Measurements from ENCODE around the gene CDC42EP4.

DNA sequence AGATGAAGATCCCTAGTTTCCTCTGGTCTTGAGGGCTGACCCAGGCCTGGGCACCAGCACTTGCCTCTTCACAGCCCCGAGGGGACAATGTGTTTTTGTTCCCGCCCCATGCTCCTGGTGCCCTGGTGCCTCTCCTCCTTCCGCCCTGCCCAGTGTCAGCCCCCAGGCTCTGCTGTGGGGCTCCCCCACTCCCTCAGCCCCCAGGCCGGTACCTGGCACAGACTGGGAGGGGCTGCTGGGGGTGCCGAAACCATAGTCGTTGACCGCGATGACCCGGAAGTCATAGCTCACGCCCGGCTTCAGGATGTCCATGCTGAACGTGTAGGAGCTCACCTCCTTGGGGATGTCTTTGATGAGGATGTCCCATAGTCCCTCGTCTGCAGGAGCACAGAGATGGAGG, 40.5 kb upstream of the CDC42EP4 start:
- TF ChIP-seq, protein P1, sequence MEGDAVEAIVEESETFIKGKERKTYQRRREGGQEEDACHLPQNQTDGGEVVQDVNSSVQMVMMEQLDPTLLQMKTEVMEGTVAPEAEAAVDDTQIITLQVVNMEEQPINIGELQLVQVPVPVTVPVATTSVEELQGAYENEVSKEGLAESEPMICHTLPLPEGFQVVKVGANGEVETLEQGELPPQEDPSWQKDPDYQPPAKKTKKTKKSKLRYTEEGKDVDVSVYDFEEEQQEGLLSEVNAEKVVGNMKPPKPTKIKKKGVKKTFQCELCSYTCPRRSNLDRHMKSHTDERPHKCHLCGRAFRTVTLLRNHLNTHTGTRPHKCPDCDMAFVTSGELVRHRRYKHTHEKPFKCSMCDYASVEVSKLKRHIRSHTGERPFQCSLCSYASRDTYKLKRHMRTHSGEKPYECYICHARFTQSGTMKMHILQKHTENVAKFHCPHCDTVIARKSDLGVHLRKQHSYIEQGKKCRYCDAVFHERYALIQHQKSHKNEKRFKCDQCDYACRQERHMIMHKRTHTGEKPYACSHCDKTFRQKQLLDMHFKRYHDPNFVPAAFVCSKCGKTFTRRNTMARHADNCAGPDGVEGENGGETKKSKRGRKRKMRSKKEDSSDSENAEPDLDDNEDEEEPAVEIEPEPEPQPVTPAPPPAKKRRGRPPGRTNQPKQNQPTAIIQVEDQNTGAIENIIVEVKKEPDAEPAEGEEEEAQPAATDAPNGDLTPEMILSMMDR (IDR thresholded peaks at IDR 0.05 in 2 of 3, conservative IDR thresholded peaks at IDR 0.05 in 1 of 3; ENCODE audit: insufficient read depth in 2 of 3, low read depth in 1 of 3, low read length in 3 of 3), result no peak
- no peak for TF ChIP-seq RCOR1 (IDR thresholded peaks at IDR 0.05; ENCODE audit: borderline replicate concordance in 1 of 2, low read depth in 2 of 2, low read length in 2 of 2)
- TF ChIP-seq, protein P2, sequence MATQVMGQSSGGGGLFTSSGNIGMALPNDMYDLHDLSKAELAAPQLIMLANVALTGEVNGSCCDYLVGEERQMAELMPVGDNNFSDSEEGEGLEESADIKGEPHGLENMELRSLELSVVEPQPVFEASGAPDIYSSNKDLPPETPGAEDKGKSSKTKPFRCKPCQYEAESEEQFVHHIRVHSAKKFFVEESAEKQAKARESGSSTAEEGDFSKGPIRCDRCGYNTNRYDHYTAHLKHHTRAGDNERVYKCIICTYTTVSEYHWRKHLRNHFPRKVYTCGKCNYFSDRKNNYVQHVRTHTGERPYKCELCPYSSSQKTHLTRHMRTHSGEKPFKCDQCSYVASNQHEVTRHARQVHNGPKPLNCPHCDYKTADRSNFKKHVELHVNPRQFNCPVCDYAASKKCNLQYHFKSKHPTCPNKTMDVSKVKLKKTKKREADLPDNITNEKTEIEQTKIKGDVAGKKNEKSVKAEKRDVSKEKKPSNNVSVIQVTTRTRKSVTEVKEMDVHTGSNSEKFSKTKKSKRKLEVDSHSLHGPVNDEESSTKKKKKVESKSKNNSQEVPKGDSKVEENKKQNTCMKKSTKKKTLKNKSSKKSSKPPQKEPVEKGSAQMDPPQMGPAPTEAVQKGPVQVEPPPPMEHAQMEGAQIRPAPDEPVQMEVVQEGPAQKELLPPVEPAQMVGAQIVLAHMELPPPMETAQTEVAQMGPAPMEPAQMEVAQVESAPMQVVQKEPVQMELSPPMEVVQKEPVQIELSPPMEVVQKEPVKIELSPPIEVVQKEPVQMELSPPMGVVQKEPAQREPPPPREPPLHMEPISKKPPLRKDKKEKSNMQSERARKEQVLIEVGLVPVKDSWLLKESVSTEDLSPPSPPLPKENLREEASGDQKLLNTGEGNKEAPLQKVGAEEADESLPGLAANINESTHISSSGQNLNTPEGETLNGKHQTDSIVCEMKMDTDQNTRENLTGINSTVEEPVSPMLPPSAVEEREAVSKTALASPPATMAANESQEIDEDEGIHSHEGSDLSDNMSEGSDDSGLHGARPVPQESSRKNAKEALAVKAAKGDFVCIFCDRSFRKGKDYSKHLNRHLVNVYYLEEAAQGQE (IDR thresholded peaks at IDR 0.05; ENCODE audit: borderline replicate concordance), result no peak
- TF ChIP-seq, protein P2 (CRISPR knock-in tag; IDR thresholded peaks at IDR 0.05; ENCODE audit: low read depth), result no peak
